Esophagus muscularis mucosa (tissue), 4 donors: ENCODE results near the gene PACRG. TPM values are rescaled to one million over a fixed set of nuclear protein-coding genes. Genes with fewer than 3 reads are reported as not detected.

ENCODE experiments used
- DNase-seq: peaks from one replicate; pipeline ENCODE4 v3.0.0-alpha.2; 2017; ENCODE audit errors: extremely low spot score
- H3K27ac ChIP-seq, 4 donors: fragments of 200-600 bp; sonication (generic); replicated peaks in 1 of 4; 1 replicate in 3 of 4; 2 replicates in 1 of 4; pipeline ENCODE4 v1.5.1; 2016 to 2019; ENCODE audit warnings: mild to moderate bottlenecking in 1 of 4
- H3K27me3 ChIP-seq, 4 donors: fragments of 200-600 bp; sonication (generic); one replicate each; pipeline versions ENCODE4 v1.5.1 to v1.6.0; 2016 to 2019
- H3K36me3 ChIP-seq, 4 donors: fragments of 200-600 bp; sonication (generic); one replicate each; pipeline ENCODE4 v1.5.1; 2016 to 2019
- H3K4me1 ChIP-seq, 4 donors: fragments of 200-600 bp; sonication (generic); one replicate each; pipeline ENCODE4 v1.5.1; 2016 to 2019
- H3K4me3 ChIP-seq, 4 donors: fragments of 200-600 bp; sonication (generic); 1 replicate in 2 of 4; 2 replicates in 2 of 4; pipeline ENCODE4 v1.5.1; 2016 to 2019; ENCODE audit warnings: mild to moderate bottlenecking in 4 of 4, moderate library complexity in 1 of 4
- H3K9me3 ChIP-seq, 4 donors: fragments of 200-600 bp; sonication (generic); 1 replicate in 3 of 4; 2 replicates in 1 of 4; pipeline ENCODE4 v1.5.1; 2016 to 2019
- EP300 ChIP-seq: sonication (generic); formaldehyde crosslinking; IDR thresholded peaks from one replicate; pipeline ENCODE4 v1.6.1; 2017; ENCODE audit warnings: antibody characterized with exemption
- POLR2A ChIP-seq: fragments of 450-650 bp; IDR thresholded peaks from one replicate; pipeline ENCODE4 v1.6.1; 2017; ENCODE audit warnings: antibody characterized with exemption, moderate library complexity, mild to moderate bottlenecking, low read depth
- POLR2AphosphoS5 ChIP-seq, 2 donors: sonication (generic); formaldehyde crosslinking; IDR thresholded peaks; one replicate each; pipeline ENCODE4 v1.6.1; 2017; ENCODE audit warnings: antibody characterized with exemption in 2 of 2
- WGBS: methylation state at CpG from one replicate; pipeline ENCODE4 v1.1.5; 2018; 5-methylcytosine and 5-hydroxymethylcytosine counted together
- intact Hi-C: fragments of 100-400 bp; cut with DNase I; formaldehyde crosslinking; loops from one replicate; pipeline ENCODE4 v1.15.1; 2023
- total RNA-seq, 4 donors: library from RNA; depleted of rRNA; stranded (reverse); fragments of >200 nt; gene quantifications; one replicate each; pipeline versions ENCODE4 v1.1.0 to v1.2.1, GENCODE V29; 2016
- TF ChIP-seq, protein P1 (sequence below), 3 experiments: fragments of 200-600 bp in 2 of 3; fragments of 450-650 bp in 1 of 3; sonication (generic) in 2 of 3; IDR thresholded peaks; one replicate each; pipeline ENCODE4 v1.5.1; 2017 to 2019; ENCODE audit warnings: antibody characterized with exemption in 3 of 3, mild to moderate bottlenecking in 2 of 3, moderate library complexity in 1 of 3

The PACRG gene
- total RNA-seq, 4 donors from 2014 or later = 1.3 to 3.5 (median 1.8) TPM; not detected in 1

DNA sequence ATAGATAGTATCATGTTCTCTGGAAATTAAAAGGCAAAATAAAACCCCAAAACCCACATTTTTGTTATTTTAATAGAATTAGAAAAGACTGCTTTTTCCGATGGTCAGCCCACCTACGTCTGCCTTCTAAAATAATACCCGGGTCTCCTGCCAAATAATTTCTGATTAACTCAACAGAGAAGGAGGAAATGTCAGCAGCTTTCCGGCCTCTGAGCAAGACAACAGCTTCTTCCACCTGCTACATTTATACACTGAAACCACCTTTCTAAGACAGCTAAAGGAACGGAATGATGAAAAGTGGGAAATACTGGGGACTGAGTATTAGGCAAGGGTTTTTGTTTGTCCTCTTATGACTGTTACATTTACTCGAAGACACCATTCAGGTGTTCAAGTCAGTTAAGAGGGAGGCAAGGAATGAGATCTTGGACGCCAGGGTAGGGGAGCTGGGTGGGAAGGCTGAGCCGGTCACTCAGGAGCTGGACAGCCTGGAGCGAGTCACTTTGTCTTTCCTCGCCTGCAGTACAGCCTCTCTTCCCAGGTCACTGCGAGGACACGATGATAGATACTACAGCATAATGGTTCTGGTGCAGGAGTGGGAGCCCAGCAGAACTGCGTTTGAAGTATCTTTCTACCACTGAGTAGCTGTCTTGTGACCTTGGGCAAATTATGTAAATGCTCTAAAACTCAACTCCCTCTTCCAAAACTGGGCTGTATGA, 590.5 kb downstream of the PACRG start:
- Histone ChIP-seq H3K9me3 (no peaks in the 10 kb centered on the region), H3K27ac (peak overlapping the region in 1 of 4 donors; percentile 7), H3K27me3 (no peaks in the 10 kb centered on the region), H3K36me3 (no peaks in the 10 kb centered on the region), H3K4me3 (no peak overlapping the region), H3K4me1 (peaks cover 0 to 14% (median 4%) of the 10 kb centered on the region in 4 donors)
- no peak for DNase-seq
- TF ChIP-seq POLR2A (no peak), EP300 (no peak), POLR2AphosphoS5 (IDR thresholded peaks at IDR 0.05) (no peak)
- TF ChIP-seq, protein P1, sequence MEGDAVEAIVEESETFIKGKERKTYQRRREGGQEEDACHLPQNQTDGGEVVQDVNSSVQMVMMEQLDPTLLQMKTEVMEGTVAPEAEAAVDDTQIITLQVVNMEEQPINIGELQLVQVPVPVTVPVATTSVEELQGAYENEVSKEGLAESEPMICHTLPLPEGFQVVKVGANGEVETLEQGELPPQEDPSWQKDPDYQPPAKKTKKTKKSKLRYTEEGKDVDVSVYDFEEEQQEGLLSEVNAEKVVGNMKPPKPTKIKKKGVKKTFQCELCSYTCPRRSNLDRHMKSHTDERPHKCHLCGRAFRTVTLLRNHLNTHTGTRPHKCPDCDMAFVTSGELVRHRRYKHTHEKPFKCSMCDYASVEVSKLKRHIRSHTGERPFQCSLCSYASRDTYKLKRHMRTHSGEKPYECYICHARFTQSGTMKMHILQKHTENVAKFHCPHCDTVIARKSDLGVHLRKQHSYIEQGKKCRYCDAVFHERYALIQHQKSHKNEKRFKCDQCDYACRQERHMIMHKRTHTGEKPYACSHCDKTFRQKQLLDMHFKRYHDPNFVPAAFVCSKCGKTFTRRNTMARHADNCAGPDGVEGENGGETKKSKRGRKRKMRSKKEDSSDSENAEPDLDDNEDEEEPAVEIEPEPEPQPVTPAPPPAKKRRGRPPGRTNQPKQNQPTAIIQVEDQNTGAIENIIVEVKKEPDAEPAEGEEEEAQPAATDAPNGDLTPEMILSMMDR (IDR thresholded peaks at IDR 0.05) = no peak
- intact Hi-C loops = no loop called here
- WGBS = 77% methylated on average over 13 of the region's 13 CpGs

DNA sequence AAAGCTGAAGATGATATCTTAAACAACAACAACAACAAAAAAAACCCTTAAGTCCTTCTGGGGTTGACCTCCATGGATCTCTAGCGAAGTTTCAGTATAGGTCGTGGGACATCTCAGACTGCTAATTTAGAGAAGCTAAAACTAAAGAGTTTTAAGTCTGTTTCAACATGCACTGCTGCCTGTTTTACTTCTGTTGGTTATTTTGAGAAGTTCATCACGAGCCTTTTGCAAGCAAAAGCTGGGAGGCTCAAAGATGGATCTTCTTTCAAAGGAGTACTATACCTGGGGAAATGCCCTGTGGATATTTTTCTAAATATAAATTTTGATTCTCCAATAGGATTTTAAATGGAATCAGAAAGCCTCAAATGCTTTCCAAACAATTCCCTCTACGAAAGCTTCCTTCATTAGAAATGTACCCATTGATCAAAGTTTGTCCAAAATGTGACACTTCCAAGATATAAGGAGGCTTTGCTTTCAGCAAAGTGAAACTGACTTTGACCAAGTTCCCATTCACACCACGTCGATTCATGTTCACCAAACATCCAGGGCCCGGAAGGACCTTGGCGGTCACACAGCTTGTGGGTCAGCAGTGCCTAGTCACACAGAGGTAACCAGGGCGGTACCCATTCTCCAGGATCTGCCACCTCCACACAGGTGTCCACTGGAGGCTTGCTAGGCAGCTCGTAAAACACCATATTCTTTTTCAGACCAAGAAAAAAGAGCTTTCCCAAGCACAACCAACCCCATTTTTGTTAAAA, 592.0 kb downstream of the PACRG start:
- Histone ChIP-seq H3K27ac (no peak overlapping the region), H3K36me3 (no peaks in the 10 kb centered on the region), H3K4me3 (no peak overlapping the region), H3K4me1 (peaks cover 0 to 14% (median 4%) of the 10 kb centered on the region in 4 donors), H3K27me3 (no peaks in the 10 kb centered on the region), H3K9me3 (no peaks in the 10 kb centered on the region)
- intact Hi-C loops = no loop called here
- WGBS = 88% methylated on average over 10 of the region's 10 CpGs
- DNase-seq = no peak
- TF ChIP-seq, protein P1 (IDR thresholded peaks at IDR 0.05) = no peak
- TF ChIP-seq EP300 (no peak), POLR2AphosphoS5 (IDR thresholded peaks at IDR 0.05) (no peak), POLR2A (no peak)

DNA sequence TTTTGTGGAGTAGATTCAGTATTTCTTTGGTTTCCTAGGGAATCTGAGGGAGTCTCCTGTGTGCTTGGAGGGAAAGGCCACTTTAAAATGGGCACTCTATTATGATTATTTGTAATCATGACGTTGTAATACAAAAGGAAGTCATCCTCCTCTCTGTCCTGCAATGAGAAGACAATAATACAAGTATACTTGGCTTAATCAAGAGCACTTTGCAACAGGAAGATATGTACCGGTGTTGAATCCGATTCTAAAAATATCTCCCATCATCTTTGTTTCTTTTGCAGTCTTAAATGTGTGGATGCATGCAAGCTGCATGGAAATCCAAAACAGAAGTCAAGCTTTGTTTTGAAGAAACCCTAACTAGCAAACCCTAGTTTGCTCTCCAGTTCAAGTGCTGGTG, 592.6 kb downstream of the PACRG start:
- H3K27ac ChIP-seq = no peak overlapping the region
- H3K4me3 ChIP-seq = no peak overlapping the region
- no peaks in the 10 kb centered on the region for H3K36me3 ChIP-seq
- no peaks in the 10 kb centered on the region for H3K27me3 ChIP-seq
- peaks cover 0 to 14% (median 4%) of the 10 kb centered on the region in 4 donors for H3K4me1 ChIP-seq
- intact Hi-C loops = no loop called here
- no peak for DNase-seq
- H3K9me3 ChIP-seq = no peaks in the 10 kb centered on the region
- WGBS = 43% methylated on average over 3 of the region's 3 CpGs
- TF ChIP-seq POLR2AphosphoS5 (IDR thresholded peaks at IDR 0.05) (no peak), EP300 (no peak), POLR2A (no peak)
- TF ChIP-seq, protein P1 (IDR thresholded peaks at IDR 0.05) = no peak

DNA sequence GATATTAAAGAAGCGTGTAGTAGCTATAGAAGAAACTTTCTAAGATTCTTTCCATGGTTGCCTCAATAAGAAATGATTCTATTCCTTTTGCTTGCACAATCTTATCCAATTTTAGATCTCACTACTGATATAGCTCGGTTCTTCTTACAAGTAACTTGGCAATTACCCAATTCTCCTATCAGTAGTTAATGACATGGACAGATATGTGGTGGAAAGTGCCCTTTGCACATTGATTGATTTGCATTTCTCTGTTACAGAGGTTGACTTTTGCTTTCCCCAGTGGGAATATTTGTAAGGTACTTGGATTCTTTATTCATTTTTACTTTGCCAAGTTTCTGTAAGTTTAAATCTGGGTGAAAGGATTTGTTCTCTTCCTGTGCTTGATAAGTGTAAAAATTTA, 593.0 kb downstream of the PACRG start:
- no peak overlapping the region for H3K27ac ChIP-seq
- TF ChIP-seq POLR2A = no peak
- TF ChIP-seq POLR2AphosphoS5 (IDR thresholded peaks at IDR 0.05) = no peak
- TF ChIP-seq, protein P1 (IDR thresholded peaks at IDR 0.05) = no peak
- TF ChIP-seq EP300 = no peak
- H3K4me1 ChIP-seq = peaks cover 0 to 14% (median 4%) of the 10 kb centered on the region in 4 donors
- WGBS = 62% methylated on average over 2 of the region's 2 CpGs
- no peak overlapping the region for H3K4me3 ChIP-seq
- intact Hi-C loops = no loop called here
- H3K36me3 ChIP-seq = no peaks in the 10 kb centered on the region
- no peaks in the 10 kb centered on the region for H3K9me3 ChIP-seq
- H3K27me3 ChIP-seq = no peaks in the 10 kb centered on the region
- DNase-seq = no peak
